Effector memory CD4-positive, alpha-beta T cell (primary cell): ENCODE results near the gene BGN.
A peak's percentile ranks its signal among the peaks of the same experiment; 100 is the strongest.

Experiments
- DNase-seq, 3 donors: peaks; one replicate each; pipeline ENCODE4 v3.0.0-alpha.2; 2020
- H3K27ac ChIP-seq: 2 replicates; pipeline ENCODE4 v1.7.0; 2013; ENCODE audit warnings: mild to moderate bottlenecking, low read length, moderate library complexity; ENCODE audit not compliant: insufficient read depth, poor library complexity, severe bottlenecking
- H3K27me3 ChIP-seq: replicated peaks from 2 replicates; pipeline ENCODE4 v1.7.0; 2013; ENCODE audit warnings: mild to moderate bottlenecking, low read length; ENCODE audit not compliant: insufficient read depth, control insufficient read depth, poor library complexity, severe bottlenecking
- H3K36me3 ChIP-seq: 2 replicates; pipeline ENCODE4 v1.7.0; 2013; ENCODE audit warnings: mild to moderate bottlenecking, low read length, moderate library complexity; ENCODE audit not compliant: control insufficient read depth, insufficient read depth
- H3K4me1 ChIP-seq: 2 replicates; pipeline ENCODE4 v1.7.0; 2013; ENCODE audit warnings: low read length, mild to moderate bottlenecking; ENCODE audit not compliant: control insufficient read depth, insufficient read depth, poor library complexity, severe bottlenecking
- H3K4me3 ChIP-seq: 2 replicates; pipeline ENCODE4 v1.7.0; 2013; ENCODE audit warnings: low read length, low read depth, mild to moderate bottlenecking; ENCODE audit not compliant: insufficient read depth, poor library complexity, severe bottlenecking
- H3K9me3 ChIP-seq: 2 replicates; pipeline ENCODE4 v1.7.0; 2013; ENCODE audit warnings: mild to moderate bottlenecking, low read length, moderate library complexity; ENCODE audit not compliant: control insufficient read depth

BGN gene

GRCh38 chrX:153460826-153461225 lies 34.0 kb upstream of the BGN start:
- H3K9me3 ChIP-seq, result no peaks in the 10 kb centered on the region
- no peaks in the 10 kb centered on the region for H3K27me3 ChIP-seq
- H3K4me3 ChIP-seq, result no peak overlapping the region
- no peaks in the 10 kb centered on the region for H3K4me1 ChIP-seq
- peaks cover 16% of the 10 kb centered on the region for H3K36me3 ChIP-seq
- H3K27ac ChIP-seq, result no peak overlapping the region
- DNase-seq, result peak in 1 of 3 donors; percentile 14

GRCh38 chrX:153462291-153462690 lies 32.5 kb upstream of the BGN start:
- peaks cover 13% of the 10 kb centered on the region for H3K36me3 ChIP-seq
- no peak overlapping the region for H3K27ac ChIP-seq
- H3K27me3 ChIP-seq, result no peaks in the 10 kb centered on the region
- no peak overlapping the region for H3K4me3 ChIP-seq
- H3K4me1 ChIP-seq, result no peaks in the 10 kb centered on the region
- DNase-seq, result no peak
- H3K9me3 ChIP-seq, result no peaks in the 10 kb centered on the region

DNA sequence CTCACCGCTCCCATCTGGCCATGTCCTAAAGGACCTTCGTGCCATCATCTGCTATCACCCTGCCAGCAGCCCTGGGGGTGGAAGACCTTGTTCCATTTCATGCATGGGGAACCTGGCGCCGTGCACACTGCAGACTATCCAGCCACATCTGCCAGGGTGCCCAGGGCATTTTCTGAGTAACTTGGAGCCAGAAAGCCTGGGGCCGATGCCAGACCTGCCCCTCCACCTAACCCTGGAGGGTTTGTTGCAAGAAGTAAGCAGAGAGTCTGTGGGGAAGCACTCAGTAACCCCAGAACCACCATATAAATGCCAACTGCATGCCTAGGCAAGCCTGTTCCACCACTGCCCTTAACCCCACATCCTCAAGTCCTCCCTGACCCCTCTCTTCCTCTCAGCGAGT lies 31.7 kb upstream of the BGN start:
- Histone ChIP-seq H3K4me1 (no peaks in the 10 kb centered on the region), H3K27ac (no peak overlapping the region), H3K36me3 (peaks cover 13% of the 10 kb centered on the region), H3K4me3 (no peak overlapping the region), H3K9me3 (no peaks in the 10 kb centered on the region), H3K27me3 (no peaks in the 10 kb centered on the region)
- no peak for DNase-seq

GRCh38 chrX:153463556-153463955 lies 31.2 kb upstream of the BGN start:
- Histone ChIP-seq H3K9me3 (no peaks in the 10 kb centered on the region), H3K27ac (no peak overlapping the region), H3K4me1 (no peaks in the 10 kb centered on the region), H3K36me3 (peaks cover 13% of the 10 kb centered on the region), H3K4me3 (no peak overlapping the region), H3K27me3 (no peaks in the 10 kb centered on the region)
- no peak for DNase-seq

- H3K9me3 ChIP-seq, result no peaks in the 10 kb centered on the region
- H3K36me3 ChIP-seq, result peaks cover 13% of the 10 kb centered on the region
- no peaks in the 10 kb centered on the region for H3K4me1 ChIP-seq
- no peaks in the 10 kb centered on the region for H3K27me3 ChIP-seq
- no peak overlapping the region for H3K27ac ChIP-seq
- no peak overlapping the region for H3K4me3 ChIP-seq
- DNase-seq, result no peak
Observed at GRCh38 chrX:153464116-153464515, 30.7 kb upstream of the BGN start.

- H3K27ac ChIP-seq, result no peak overlapping the region
- no peak for DNase-seq
- peaks cover 5% of the 10 kb centered on the region for H3K4me1 ChIP-seq
- H3K27me3 ChIP-seq, result no peaks in the 10 kb centered on the region
- no peak overlapping the region for H3K4me3 ChIP-seq
- peaks cover 13% of the 10 kb centered on the region for H3K36me3 ChIP-seq
- no peaks in the 10 kb centered on the region for H3K9me3 ChIP-seq
Observed at GRCh38 chrX:153465691-153466380, 28.9 kb upstream of the BGN start.

- peaks cover 13% of the 10 kb centered on the region for H3K36me3 ChIP-seq
- H3K4me1 ChIP-seq, result peaks cover 5% of the 10 kb centered on the region
- H3K27me3 ChIP-seq, result no peaks in the 10 kb centered on the region
- H3K27ac ChIP-seq, result no peak overlapping the region
- H3K9me3 ChIP-seq, result no peaks in the 10 kb centered on the region
- H3K4me3 ChIP-seq, result no peak overlapping the region
- no peak for DNase-seq
Observed at GRCh38 chrX:153468008-153468580, 26.7 kb upstream of the BGN start.

DNA sequence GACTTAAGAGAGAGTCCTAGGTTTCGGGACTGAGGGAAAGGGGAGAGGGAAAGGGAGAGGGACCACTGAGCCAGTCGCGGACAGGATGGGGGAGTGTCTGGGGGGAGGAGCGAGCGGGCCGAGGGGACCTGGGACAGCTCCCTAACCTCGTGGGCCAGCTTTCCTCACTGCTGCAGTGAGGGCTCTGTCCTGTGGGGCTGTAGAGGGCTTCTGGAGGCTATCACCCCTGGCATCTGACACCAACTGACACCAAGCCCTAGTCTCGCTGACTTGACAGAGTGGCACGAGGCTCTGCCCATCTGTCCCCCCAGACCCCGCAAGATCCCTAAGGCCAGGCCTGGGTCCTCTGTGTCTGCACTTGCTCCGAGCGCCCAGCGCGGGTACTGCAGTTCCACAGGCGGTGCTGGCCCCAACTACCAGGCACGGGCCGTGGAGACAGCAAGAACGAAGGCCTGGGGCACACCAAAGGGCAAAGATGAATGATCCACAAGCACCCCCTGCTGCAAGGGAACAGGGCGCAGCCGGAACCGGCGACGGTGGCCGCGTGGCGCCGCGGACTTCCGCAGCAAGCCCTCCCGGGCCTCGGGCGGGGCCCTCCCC lies 24.9 kb upstream of the BGN start:
- DNase-seq, result peak in 1 of 3 donors; percentile 2
- Histone ChIP-seq H3K27ac (peak overlapping the region; percentile 44), H3K4me3 (peak overlapping the region; percentile 49), H3K36me3 (peaks cover 2% of the 10 kb centered on the region), H3K27me3 (no peaks in the 10 kb centered on the region), H3K4me1 (peaks cover 5% of the 10 kb centered on the region), H3K9me3 (no peaks in the 10 kb centered on the region)

DNA sequence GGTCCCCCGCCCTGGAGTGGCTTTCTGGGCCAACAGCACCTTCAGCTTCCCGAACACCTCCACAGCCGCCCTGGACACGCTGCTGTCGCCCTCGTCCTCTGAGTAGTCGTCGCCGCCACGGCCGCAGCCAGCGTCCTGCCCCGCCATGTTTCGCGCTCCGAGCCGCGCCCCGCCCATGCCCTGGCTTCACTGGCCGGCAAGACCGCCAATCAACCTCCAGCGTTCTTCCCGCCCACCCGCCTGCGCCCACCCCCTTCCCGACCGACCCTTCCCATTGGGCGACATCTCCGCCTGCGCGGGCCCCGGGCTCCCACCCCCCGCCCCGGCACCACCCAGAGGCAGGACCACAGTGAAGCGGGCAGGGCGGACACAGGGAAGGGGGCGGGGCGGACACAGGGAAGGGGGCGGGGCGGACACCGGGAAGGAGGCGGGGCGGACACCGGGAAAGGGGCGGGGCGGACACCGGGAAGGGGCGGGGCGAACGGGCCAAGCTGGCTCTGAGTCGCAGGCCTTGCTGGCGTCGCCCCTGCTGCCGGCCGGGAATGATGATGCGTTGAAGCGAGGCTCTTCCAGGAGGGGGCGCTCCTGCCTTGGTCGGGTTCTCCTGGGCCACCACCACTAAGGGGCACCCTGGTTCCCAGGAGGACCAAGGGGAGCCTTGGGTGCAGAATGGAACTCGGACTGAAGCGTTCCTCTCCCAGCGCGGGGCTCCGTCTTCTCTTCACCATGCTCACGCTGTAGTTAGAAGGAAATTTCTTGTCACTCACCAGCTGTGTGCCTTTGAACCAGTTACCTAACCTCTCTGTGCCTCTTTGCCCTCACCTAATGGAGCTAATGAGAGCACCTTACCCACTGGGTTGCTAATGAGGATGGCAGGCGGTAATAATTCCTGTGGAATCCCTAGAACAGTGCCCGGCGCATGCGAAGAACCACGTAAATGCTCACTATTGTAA lies 24.1 kb upstream of the BGN start, which contains the start of gene HAUS7:
Gene HAUS7 (minus strand): TSS at position 166 of the 953 bp plus-strand sequence. CDS start 19 bp downstream, at position 147.
- peak within 1 kb of the TSS; percentile 49 for H3K4me3 ChIP-seq
- peaks cover 5% of the 10 kb centered on the region for H3K4me1 ChIP-seq
- no peaks in the 10 kb centered on the region for H3K9me3 ChIP-seq
- H3K27me3 ChIP-seq, result no peaks in the 10 kb centered on the region
- H3K36me3 ChIP-seq, result no peaks in the 10 kb centered on the region
- DNase-seq, result peak; percentile 81 to 84 (median 82)
- H3K27ac ChIP-seq, result peak within 1 kb of the TSS; percentile 44
